Measurements from ENCODE around the gene DIS3L. TPM values are rescaled to one million over a fixed set of nuclear protein-coding genes. Genes with fewer than 3 reads are reported as not detected.

Gene DIS3L
- total RNA-seq, 6 donors from 2014 or later: 20.1 to 48.2 (median 26.9) TPM

DNA sequence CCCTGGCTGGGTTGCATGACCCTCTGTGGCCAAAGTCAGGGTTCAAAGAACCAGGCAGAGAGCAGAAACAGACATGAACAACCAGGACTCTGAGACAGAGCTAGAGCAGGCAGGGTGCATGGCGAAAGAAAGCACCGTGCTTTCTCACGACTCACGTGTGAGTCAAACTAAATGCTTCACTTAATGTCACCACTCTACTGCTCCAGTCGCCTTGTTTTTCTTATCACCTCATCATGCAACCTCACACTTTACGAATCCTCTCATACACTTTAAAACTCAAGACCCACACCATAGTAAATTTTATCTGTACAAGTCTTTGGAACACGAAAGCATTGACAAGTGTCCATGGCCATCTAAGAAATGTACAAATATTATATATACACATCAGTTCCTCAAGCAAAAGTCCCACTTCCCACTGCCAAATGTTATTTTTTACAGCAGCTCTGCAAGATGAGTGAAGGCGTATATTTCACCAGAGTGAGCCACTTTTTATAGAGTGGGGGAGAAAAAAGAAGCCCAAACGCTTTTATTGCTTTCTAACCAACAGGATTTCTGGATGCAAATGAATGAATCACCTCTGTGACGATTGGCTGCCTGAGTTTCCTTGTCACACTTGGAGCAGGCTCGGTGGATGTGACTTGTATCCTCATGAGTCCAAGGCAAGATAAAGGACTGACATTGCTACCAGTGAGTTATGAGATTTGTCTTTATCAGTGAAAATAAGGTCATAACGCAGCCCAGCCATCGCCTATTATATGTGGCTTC lies 23.9 kb upstream of the DIS3L start:
- ATAC-seq (ENCODE audit: low FRiP score in 2 of 2): no peak
- no peak for DNase-seq
- H3K27ac ChIP-seq: no peak overlapping the region
- H3K4me3 ChIP-seq: no peak overlapping the region
- TF ChIP-seq, protein P1, sequence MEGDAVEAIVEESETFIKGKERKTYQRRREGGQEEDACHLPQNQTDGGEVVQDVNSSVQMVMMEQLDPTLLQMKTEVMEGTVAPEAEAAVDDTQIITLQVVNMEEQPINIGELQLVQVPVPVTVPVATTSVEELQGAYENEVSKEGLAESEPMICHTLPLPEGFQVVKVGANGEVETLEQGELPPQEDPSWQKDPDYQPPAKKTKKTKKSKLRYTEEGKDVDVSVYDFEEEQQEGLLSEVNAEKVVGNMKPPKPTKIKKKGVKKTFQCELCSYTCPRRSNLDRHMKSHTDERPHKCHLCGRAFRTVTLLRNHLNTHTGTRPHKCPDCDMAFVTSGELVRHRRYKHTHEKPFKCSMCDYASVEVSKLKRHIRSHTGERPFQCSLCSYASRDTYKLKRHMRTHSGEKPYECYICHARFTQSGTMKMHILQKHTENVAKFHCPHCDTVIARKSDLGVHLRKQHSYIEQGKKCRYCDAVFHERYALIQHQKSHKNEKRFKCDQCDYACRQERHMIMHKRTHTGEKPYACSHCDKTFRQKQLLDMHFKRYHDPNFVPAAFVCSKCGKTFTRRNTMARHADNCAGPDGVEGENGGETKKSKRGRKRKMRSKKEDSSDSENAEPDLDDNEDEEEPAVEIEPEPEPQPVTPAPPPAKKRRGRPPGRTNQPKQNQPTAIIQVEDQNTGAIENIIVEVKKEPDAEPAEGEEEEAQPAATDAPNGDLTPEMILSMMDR (IDR thresholded peaks at IDR 0.05): no peak
- TF ChIP-seq EP300 (IDR thresholded peaks at IDR 0.05): no peak
- TF ChIP-seq POLR2AphosphoS5 (IDR thresholded peaks at IDR 0.05): no peak
- no peak for TF ChIP-seq POLR2A (IDR thresholded peaks at IDR 0.05)
- H3K36me3 ChIP-seq: no peaks in the 10 kb centered on the region
- 45 to 52% methylated on average over 13 of the region's 13 CpGs for WGBS, 2 donors
- no peaks in the 10 kb centered on the region for H3K9me3 ChIP-seq
- H3K4me1 ChIP-seq: no peaks in the 10 kb centered on the region
- H3K27me3 ChIP-seq: no peaks in the 10 kb centered on the region

- 69 to 73% methylated on average over 6 of the region's 6 CpGs for WGBS, 2 donors
- TF ChIP-seq, protein P1 (IDR thresholded peaks at IDR 0.05): no peak
- TF ChIP-seq EP300 (IDR thresholded peaks at IDR 0.05): no peak
- no peak for TF ChIP-seq POLR2AphosphoS5 (IDR thresholded peaks at IDR 0.05)
- no peak for TF ChIP-seq POLR2A (IDR thresholded peaks at IDR 0.05)
- DNase-seq: no peak
These were observed 22.4 kb upstream of the DIS3L start for GRCh38 chr15:66270932-66271331.

GRCh38 chr15:66275352-66275751 lies 18.0 kb upstream of the DIS3L start:
- Histone ChIP-seq H3K9me3 (peaks cover 0 to 5% (median 2%) of the 10 kb centered on the region in 4 donors), H3K4me3 (no peak overlapping the region), H3K4me1 (no peaks in the 10 kb centered on the region), H3K27me3 (no peaks in the 10 kb centered on the region), H3K36me3 (no peaks in the 10 kb centered on the region), H3K27ac (no peak overlapping the region)
- DNase-seq (no peak), ATAC-seq (ENCODE audit: low FRiP score in 2 of 2) (no peak)
- no peak for TF ChIP-seq POLR2A (IDR thresholded peaks at IDR 0.05)
- TF ChIP-seq, protein P1 (IDR thresholded peaks at IDR 0.05): no peak

More at GRCh38 chr15:66270932-66271331, 22.4 kb upstream of the DIS3L start:
- Histone ChIP-seq H3K4me3 (no peak overlapping the region), H3K36me3 (no peaks in the 10 kb centered on the region), H3K27me3 (no peaks in the 10 kb centered on the region), H3K27ac (no peak overlapping the region), H3K9me3 (peaks cover 0 to 5% (median 2%) of the 10 kb centered on the region in 4 donors), H3K4me1 (no peaks in the 10 kb centered on the region)
- ATAC-seq (ENCODE audit: low FRiP score in 2 of 2): no peak

DNA sequence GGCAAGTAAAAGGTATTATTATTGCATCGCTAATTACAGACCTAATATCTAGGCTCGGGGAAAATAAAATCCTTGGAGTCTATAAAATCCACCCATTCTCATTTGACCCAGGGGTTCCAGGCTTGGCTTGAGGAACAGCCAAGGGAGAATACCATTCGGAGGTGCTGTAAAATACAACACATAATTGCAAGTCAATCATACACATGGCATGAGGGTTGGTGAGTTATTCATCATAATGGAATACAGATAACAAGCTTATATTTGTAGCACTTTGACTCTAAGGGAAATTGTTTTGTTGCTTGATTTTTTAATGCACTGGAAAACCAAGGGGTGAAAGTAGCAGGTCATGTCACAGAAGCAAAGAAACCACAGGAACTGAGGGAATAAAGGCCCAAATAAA lies 16.8 kb upstream of the DIS3L start:
- no peak for ATAC-seq (ENCODE audit: low FRiP score in 2 of 2)
- no peak for DNase-seq
- Histone ChIP-seq H3K9me3 (peaks cover 0 to 5% (median 2%) of the 10 kb centered on the region in 4 donors), H3K4me1 (no peaks in the 10 kb centered on the region), H3K36me3 (no peaks in the 10 kb centered on the region), H3K27ac (no peak overlapping the region), H3K4me3 (no peak overlapping the region), H3K27me3 (no peaks in the 10 kb centered on the region)
- TF ChIP-seq POLR2A (IDR thresholded peaks at IDR 0.05) (no peak), POLR2AphosphoS5 (IDR thresholded peaks at IDR 0.05) (no peak), EP300 (IDR thresholded peaks at IDR 0.05) (no peak)
- TF ChIP-seq, protein P1 (IDR thresholded peaks at IDR 0.05): no peak
- 94 to 95% methylated on average over 3 of the region's 3 CpGs for WGBS, 2 donors

GRCh38 chr15:66278056-66278455 lies 15.3 kb upstream of the DIS3L start:
- Histone ChIP-seq H3K36me3 (no peaks in the 10 kb centered on the region), H3K27ac (no peak overlapping the region), H3K4me1 (no peaks in the 10 kb centered on the region), H3K9me3 (peaks cover 0 to 5% (median 2%) of the 10 kb centered on the region in 4 donors), H3K4me3 (no peak overlapping the region), H3K27me3 (no peaks in the 10 kb centered on the region)
- DNase-seq (no peak), ATAC-seq (ENCODE audit: low FRiP score in 2 of 2) (no peak)
- TF ChIP-seq POLR2AphosphoS5 (IDR thresholded peaks at IDR 0.05) (no peak), POLR2A (IDR thresholded peaks at IDR 0.05) (no peak), EP300 (IDR thresholded peaks at IDR 0.05) (no peak)
- TF ChIP-seq, protein P1 (IDR thresholded peaks at IDR 0.05): no peak
- WGBS, 2 donors: 80 to 91% methylated on average over 6 of the region's 6 CpGs
